GM23248 (cell line): Measurements from ENCODE around the gene PDCD4.

Source experiments
- EZH2 ChIP-seq: fragments of 200-600 bp; sonication (generic); IDR thresholded peaks from 2 replicates; pipeline ENCODE4 v1.6.1; 2018; ENCODE audit warnings: antibody characterized with exemption, mild to moderate bottlenecking; ENCODE audit not compliant: insufficient read depth, poor library complexity, severe bottlenecking
- EZH2phosphoT487 ChIP-seq: fragments of 200-600 bp; sonication (generic); IDR thresholded peaks from 2 replicates; pipeline ENCODE4 v1.6.1; 2018; ENCODE audit warnings: antibody characterized with exemption, moderate library complexity, mild to moderate bottlenecking, low read depth; ENCODE audit not compliant: insufficient read depth

DNA sequence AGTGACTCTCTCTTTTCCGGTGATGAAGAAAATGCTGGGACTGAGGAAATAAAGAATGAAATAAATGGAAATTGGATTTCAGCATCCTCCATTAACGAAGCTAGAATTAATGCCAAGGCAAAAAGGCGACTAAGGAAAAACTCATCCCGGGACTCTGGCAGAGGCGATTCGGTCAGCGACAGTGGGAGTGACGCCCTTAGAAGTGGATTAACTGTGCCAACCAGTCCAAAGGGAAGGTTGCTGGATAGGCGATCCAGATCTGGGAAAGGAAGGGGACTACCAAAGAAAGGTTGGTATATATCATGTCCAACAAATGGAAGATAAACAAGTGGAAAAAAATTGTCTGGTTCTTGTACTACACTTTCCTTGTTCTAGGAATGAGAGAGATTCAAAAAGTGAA, 9.5 kb downstream of the PDCD4 start:
- TF ChIP-seq EZH2 (no peak), EZH2phosphoT487 (no peak)
